GM23248 (cell line): Measurements from ENCODE around the gene ALDH1A3. TPM values are rescaled to one million over a fixed set of nuclear protein-coding genes. Genes with fewer than 3 reads are reported as not detected.

ENCODE experiments used
- DNase-seq: peaks from one replicate; pipeline ENCODE4 v3.0.0-alpha.2; 2015
- H2AFZ ChIP-seq: fragments of 200-600 bp; sonication (generic); 2 replicates; pipeline ENCODE4 v1.6.1; 2016; ENCODE audit warnings: antibody characterized with exemption
- H3F3A ChIP-seq: fragments of 200-600 bp; sonication (generic); 2 replicates; pipeline ENCODE4 v1.6.1; 2016; ENCODE audit warnings: mild to moderate bottlenecking, antibody characterized with exemption, mixed run types; ENCODE audit not compliant: insufficient read depth
- H3K27ac ChIP-seq: fragments of 200-600 bp; sonication (generic); 2 replicates; pipeline ENCODE4 v1.5.1; 2016; ENCODE audit warnings: mild to moderate bottlenecking
- H3K27me3 ChIP-seq: fragments of 200-600 bp; sonication (generic); replicated peaks from 2 replicates; pipeline ENCODE4 v1.6.1; 2016; ENCODE audit warnings: mild to moderate bottlenecking; ENCODE audit not compliant: insufficient read depth
- H3K36me3 ChIP-seq: fragments of 200-600 bp; sonication (generic); 2 replicates; pipeline ENCODE4 v1.6.1; 2016; ENCODE audit warnings: low read depth, mild to moderate bottlenecking
- H3K4me1 ChIP-seq: fragments of 200-600 bp; sonication (generic); 2 replicates; pipeline ENCODE4 v1.6.1; 2016; ENCODE audit warnings: mild to moderate bottlenecking; ENCODE audit not compliant: insufficient read depth
- H3K4me2 ChIP-seq: fragments of 200-600 bp; sonication (generic); one replicate; pipeline ENCODE4 v1.6.1; 2016; ENCODE audit warnings: mild to moderate bottlenecking; ENCODE audit not compliant: unreplicated experiment
- H3K4me3 ChIP-seq: fragments of 200-600 bp; sonication (generic); 2 replicates; pipeline ENCODE4 v1.5.1; 2016; ENCODE audit warnings: mild to moderate bottlenecking
- H3K79me2 ChIP-seq: fragments of 200-600 bp; sonication (generic); 2 replicates; pipeline ENCODE4 v1.6.1; 2016; ENCODE audit warnings: mild to moderate bottlenecking; ENCODE audit not compliant: insufficient read depth
- H3K9ac ChIP-seq: fragments of 200-600 bp; sonication (generic); 2 replicates; pipeline ENCODE4 v1.6.1; 2016; ENCODE audit warnings: mild to moderate bottlenecking
- H3K9me2 ChIP-seq: fragments of 200-600 bp; sonication (generic); 2 replicates; pipeline ENCODE4 v1.6.1; 2016; ENCODE audit warnings: mixed run types, mild to moderate bottlenecking, moderate library complexity; ENCODE audit not compliant: insufficient read depth
- H3K9me3 ChIP-seq: fragments of 200-600 bp; sonication (generic); one replicate; pipeline ENCODE4 v1.6.1; 2017; ENCODE audit warnings: low read depth
- H4K20me1 ChIP-seq: fragments of 200-600 bp; sonication (generic); 2 replicates; pipeline ENCODE4 v1.6.0; 2016; ENCODE audit not compliant: insufficient read depth
- EZH2 ChIP-seq: fragments of 200-600 bp; sonication (generic); IDR thresholded peaks from 2 replicates; pipeline ENCODE4 v1.6.1; 2018; ENCODE audit warnings: antibody characterized with exemption, mild to moderate bottlenecking; ENCODE audit not compliant: insufficient read depth, poor library complexity, severe bottlenecking
- EZH2phosphoT487 ChIP-seq: fragments of 200-600 bp; sonication (generic); IDR thresholded peaks from 2 replicates; pipeline ENCODE4 v1.6.1; 2018; ENCODE audit warnings: antibody characterized with exemption, moderate library complexity, mild to moderate bottlenecking, low read depth; ENCODE audit not compliant: insufficient read depth
- WGBS, 2 experiments: methylation state at CpG; one replicate each; pipeline ENCODE4 v1.1.6; 2015 to 2017; ENCODE audit warnings: low lambda C conversion rate in 2 of 2, low coverage in 1 of 2; ENCODE audit errors: missing lambda C conversion rate in 2 of 2; 5-methylcytosine and 5-hydroxymethylcytosine counted together
- in situ Hi-C: fragments of 300-500 bp; cut with MboI; formaldehyde crosslinking; loops from 2 replicates; pipeline ENCODE4 v1.15.0; 2020
- polyA plus RNA-seq: library from polyadenylated mRNA; unstranded; fragments of >200 nt; fragmentation: Nextera tagmentation; extraction: Ambion mirVana; gene quantifications from 2 replicates; pipeline ENCODE4 v1.2.1, GENCODE V29; 2016
- total RNA-seq: library from RNA; depleted of rRNA; stranded (reverse); fragments of >200 nt; shearing (Covaris generic); gene quantifications from 2 replicates; pipeline ENCODE4 v1.2.3, GENCODE V29; 2014

Gene ALDH1A3
- total and polyA plus RNA-seq, 2 experiments from 2014 or later = 4.8 to 9.9 TPM

GRCh38 chr15:100891307-100892012 is 11.8 kb downstream of the ALDH1A3 start:
- Histone ChIP-seq H3K36me3 (no peaks in the 10 kb centered on the region), H3K9me3 (no peaks in the 10 kb centered on the region), H3K4me1 (peaks cover 16% of the 10 kb centered on the region), H4K20me1 (no peaks in the 10 kb centered on the region), H3K9me2 (no peaks in the 10 kb centered on the region), H3K4me2 (no peak overlapping the region), H3F3A (no peaks in the 10 kb centered on the region), H3K27ac (no peak overlapping the region), H3K79me2 (no peaks in the 10 kb centered on the region), H2AFZ (no peak overlapping the region), H3K27me3 (no peaks in the 10 kb centered on the region), H3K9ac (no peak overlapping the region), H3K4me3 (no peak overlapping the region)
- 85 to 88% methylated on average over 21 of the region's 21 CpGs for WGBS, 2 experiments
- in situ Hi-C loops = no loop called here
- DNase-seq = no peak
- TF ChIP-seq EZH2 (no peak), EZH2phosphoT487 (no peak)

DNA sequence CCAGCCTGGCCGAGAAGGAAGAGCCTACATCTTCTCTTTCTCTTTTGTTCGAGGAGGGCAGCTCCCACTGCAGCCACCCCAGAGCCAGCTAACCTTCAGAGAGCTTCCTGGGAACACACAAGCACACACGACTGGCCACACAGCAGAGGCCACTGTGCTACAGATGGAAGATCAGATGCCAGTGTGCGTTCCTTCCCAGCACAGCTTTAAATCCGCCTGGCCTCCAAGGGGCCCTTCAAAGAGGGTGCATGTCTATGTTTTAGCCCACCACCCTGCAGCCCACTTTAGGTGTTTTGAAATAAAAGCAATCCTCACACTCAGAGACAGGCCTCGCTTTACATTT is 12.4 kb downstream of the ALDH1A3 start:
- WGBS, 2 experiments = 79 to 85% methylated on average over 6 of the region's 6 CpGs
- H3K79me2 ChIP-seq = no peaks in the 10 kb centered on the region
- no peak overlapping the region for H3K4me3 ChIP-seq
- H3K9me2 ChIP-seq = no peaks in the 10 kb centered on the region
- H4K20me1 ChIP-seq = no peaks in the 10 kb centered on the region
- no peak for TF ChIP-seq EZH2phosphoT487
- no peak for TF ChIP-seq EZH2
- DNase-seq = no peak
- no peaks in the 10 kb centered on the region for H3F3A ChIP-seq
- H3K36me3 ChIP-seq = no peaks in the 10 kb centered on the region
- H2AFZ ChIP-seq = no peak overlapping the region
- no peak overlapping the region for H3K27ac ChIP-seq
- no peaks in the 10 kb centered on the region for H3K9me3 ChIP-seq
- H3K27me3 ChIP-seq = no peaks in the 10 kb centered on the region
- no peak overlapping the region for H3K9ac ChIP-seq
- peaks cover 16% of the 10 kb centered on the region for H3K4me1 ChIP-seq
- no peak overlapping the region for H3K4me2 ChIP-seq
- in situ Hi-C loops = no loop called here

GRCh38 chr15:100893261-100893963 is 13.8 kb downstream of the ALDH1A3 start:
- H3K27me3 ChIP-seq = no peaks in the 10 kb centered on the region
- H2AFZ ChIP-seq = no peak overlapping the region
- H3K4me1 ChIP-seq = peaks cover 16% of the 10 kb centered on the region
- no peaks in the 10 kb centered on the region for H3K9me2 ChIP-seq
- TF ChIP-seq EZH2phosphoT487 (no peak), EZH2 (no peak)
- no peak overlapping the region for H3K9ac ChIP-seq
- no peak for DNase-seq
- H3F3A ChIP-seq = no peaks in the 10 kb centered on the region
- no peak overlapping the region for H3K4me2 ChIP-seq
- WGBS, 2 experiments = 89 to 92% methylated on average over 6 of the region's 6 CpGs
- in situ Hi-C loops = no loop called here
- H3K27ac ChIP-seq = no peak overlapping the region
- no peaks in the 10 kb centered on the region for H3K36me3 ChIP-seq
- no peak overlapping the region for H3K4me3 ChIP-seq
- no peaks in the 10 kb centered on the region for H3K9me3 ChIP-seq
- no peaks in the 10 kb centered on the region for H4K20me1 ChIP-seq
- no peaks in the 10 kb centered on the region for H3K79me2 ChIP-seq

GRCh38 chr15:100893964-100894295 is 14.3 kb downstream of the ALDH1A3 start:
- H3K9me3 ChIP-seq = no peaks in the 10 kb centered on the region
- no peak overlapping the region for H3K27ac ChIP-seq
- no peak overlapping the region for H3K4me2 ChIP-seq
- no peaks in the 10 kb centered on the region for H3K79me2 ChIP-seq
- no peak overlapping the region for H3K9ac ChIP-seq
- H3K36me3 ChIP-seq = no peaks in the 10 kb centered on the region
- no peaks in the 10 kb centered on the region for H3F3A ChIP-seq
- no peak overlapping the region for H3K4me3 ChIP-seq
- WGBS, 2 experiments = 50 to 54% methylated on average over 9 of the region's 9 CpGs
- no peaks in the 10 kb centered on the region for H3K9me2 ChIP-seq
- H3K4me1 ChIP-seq = peaks cover 12% of the 10 kb centered on the region
- no peaks in the 10 kb centered on the region for H4K20me1 ChIP-seq
- in situ Hi-C loops = no loop called here
- no peak overlapping the region for H2AFZ ChIP-seq
- no peak for DNase-seq
- TF ChIP-seq EZH2 (no peak), EZH2phosphoT487 (no peak)
- H3K27me3 ChIP-seq = no peaks in the 10 kb centered on the region
